HepG2 (cell line): ENCODE results near the gene ARHGAP32.

Experiments used
- ARHGAP35 ChIP-seq: sonication (generic); formaldehyde crosslinking; IDR thresholded peaks from 2 replicates; pipeline ENCODE4 v1.9.0; 2022; ENCODE audit warnings: mild to moderate bottlenecking, inconsistent platforms, moderate library complexity, missing genetic modification reagents, borderline replicate concordance
- BRCA1 ChIP-seq: sonication (generic); formaldehyde crosslinking; IDR thresholded peaks from 2 replicates; pipeline ENCODE4 v1.4.0; 2020; ENCODE audit warnings: missing genetic modification reagents
- FOXK1 ChIP-seq: sonication (generic); formaldehyde crosslinking; IDR thresholded peaks from 2 replicates; pipeline ENCODE4 v1.4.0; 2020; ENCODE audit warnings: low read depth, missing genetic modification reagents, borderline replicate concordance
- FOXM1 ChIP-seq: sonication (generic); formaldehyde crosslinking; IDR thresholded peaks from 2 replicates; pipeline ENCODE4 v1.5.0; 2020; ENCODE audit warnings: missing genetic modification reagents
- HMG20B ChIP-seq: conservative IDR thresholded peaks from 2 replicates; pipeline ENCODE4 v1.6.1; 2016; ENCODE audit warnings: missing genetic modification reagents, missing compliant biosample characterization
- HNRNPLL ChIP-seq: fragments of 200-400 bp; formaldehyde crosslinking; IDR thresholded peaks from 2 replicates; pipeline ENCODE4 v1.6.1; 2017; ENCODE audit warnings: mild to moderate bottlenecking, low read depth, low read length; ENCODE audit not compliant: poor library complexity, severe bottlenecking
- NFE2L1 ChIP-seq: sonication (generic); formaldehyde crosslinking; IDR thresholded peaks from 2 replicates; pipeline ENCODE4 v1.4.0; 2020; ENCODE audit warnings: missing genetic modification reagents, mild to moderate bottlenecking, borderline replicate concordance
- NR2F1 ChIP-seq, 2 experiments: fragments of 450-650 bp in 1 of 2; formaldehyde crosslinking in 1 of 2; IDR thresholded peaks; 2 replicates each; pipeline versions ENCODE4 v1.5.0 to v1.6.1; 2016 to 2020; ENCODE audit warnings: mild to moderate bottlenecking in 1 of 2, missing compliant biosample characterization in 1 of 2, missing genetic modification reagents in 1 of 2, moderate library complexity in 1 of 2
- PHF8 ChIP-seq: sonication (generic); formaldehyde crosslinking; IDR thresholded peaks from 2 replicates; pipeline ENCODE4 v1.5.0; 2020; ENCODE audit warnings: missing genetic modification reagents
- POLR2A ChIP-seq, 2 experiments: IDR thresholded peaks; 2 replicates each; pipeline ENCODE4 v1.6.1; 2011; ENCODE audit warnings: low read depth in 2 of 2, low read length in 2 of 2, mild to moderate bottlenecking in 1 of 2, moderate library complexity in 1 of 2; ENCODE audit not compliant: insufficient read depth in 1 of 2
- RFX3 ChIP-seq: IDR thresholded peaks from 2 replicates; pipeline ENCODE4 v1.6.1; 2016; ENCODE audit warnings: missing biosample characterization, missing genetic modification reagents
- ZNF143 ChIP-seq: sonication (generic); formaldehyde crosslinking; IDR thresholded peaks from 2 replicates; pipeline ENCODE4 v1.4.0; 2020; ENCODE audit warnings: missing genetic modification reagents

DNA sequence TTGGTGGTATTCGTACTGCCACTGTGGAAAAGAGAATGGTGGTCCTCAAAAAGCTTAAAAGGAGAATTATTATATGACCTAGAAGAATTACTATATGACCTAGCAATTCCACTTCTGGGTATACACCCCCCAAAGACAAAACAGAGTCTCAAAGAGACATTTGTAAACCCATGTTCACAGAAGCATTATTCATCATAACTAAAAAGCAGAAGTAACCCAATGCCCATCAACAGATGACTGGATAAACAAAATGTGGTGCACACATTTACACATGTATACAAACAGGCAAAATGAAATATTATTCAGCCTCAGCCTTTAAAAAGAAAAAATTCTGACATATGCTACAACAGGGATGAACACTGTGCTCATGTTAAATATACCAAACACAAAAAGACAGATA is 89.4 kb downstream of the ARHGAP32 start:
- TF ChIP-seq HNRNPLL (no peak), FOXK1 (no peak), ARHGAP35 (CRISPR knock-in tag) (no peak), PHF8 (CRISPR knock-in tag) (no peak), HMG20B (CRISPR knock-in tag) (no peak), RFX3 (no peak), POLR2A (IDR thresholded peaks at IDR 0.05; ENCODE audit: insufficient read depth in 1 of 2, low read depth in 2 of 2, low read length in 2 of 2) (no peak), BRCA1 (CRISPR knock-in tag) (no peak), FOXM1 (no peak), NFE2L1 (CRISPR knock-in tag) (no peak), ZNF143 (CRISPR knock-in tag) (no peak), NR2F1 (CRISPR knock-in tag; IDR thresholded peaks at IDR 0.05) (no peak)
